ENCODE results near the gene ACACA.

DNA sequence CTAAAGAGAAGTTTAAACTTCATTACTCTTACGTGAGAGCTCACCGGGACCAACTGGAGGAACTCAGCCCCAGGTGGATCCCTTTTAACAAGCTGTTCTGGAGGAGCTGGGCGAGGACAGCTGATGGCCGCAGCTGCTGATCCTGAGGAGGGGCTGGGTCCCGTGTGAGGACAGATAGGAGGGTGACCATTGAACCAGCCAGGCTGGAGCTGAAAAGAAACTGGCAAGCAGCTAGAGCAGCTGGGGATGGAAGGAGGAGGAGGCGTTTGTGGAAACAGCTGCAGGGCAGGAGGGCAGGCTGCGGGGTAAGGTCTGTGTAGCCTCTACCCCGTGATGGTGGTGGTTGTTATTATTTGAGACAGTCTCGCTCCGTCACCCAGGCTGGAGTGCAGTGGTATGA lies 338.4 kb downstream of the ACACA start:
- TF ChIP-seq, protein P1, sequence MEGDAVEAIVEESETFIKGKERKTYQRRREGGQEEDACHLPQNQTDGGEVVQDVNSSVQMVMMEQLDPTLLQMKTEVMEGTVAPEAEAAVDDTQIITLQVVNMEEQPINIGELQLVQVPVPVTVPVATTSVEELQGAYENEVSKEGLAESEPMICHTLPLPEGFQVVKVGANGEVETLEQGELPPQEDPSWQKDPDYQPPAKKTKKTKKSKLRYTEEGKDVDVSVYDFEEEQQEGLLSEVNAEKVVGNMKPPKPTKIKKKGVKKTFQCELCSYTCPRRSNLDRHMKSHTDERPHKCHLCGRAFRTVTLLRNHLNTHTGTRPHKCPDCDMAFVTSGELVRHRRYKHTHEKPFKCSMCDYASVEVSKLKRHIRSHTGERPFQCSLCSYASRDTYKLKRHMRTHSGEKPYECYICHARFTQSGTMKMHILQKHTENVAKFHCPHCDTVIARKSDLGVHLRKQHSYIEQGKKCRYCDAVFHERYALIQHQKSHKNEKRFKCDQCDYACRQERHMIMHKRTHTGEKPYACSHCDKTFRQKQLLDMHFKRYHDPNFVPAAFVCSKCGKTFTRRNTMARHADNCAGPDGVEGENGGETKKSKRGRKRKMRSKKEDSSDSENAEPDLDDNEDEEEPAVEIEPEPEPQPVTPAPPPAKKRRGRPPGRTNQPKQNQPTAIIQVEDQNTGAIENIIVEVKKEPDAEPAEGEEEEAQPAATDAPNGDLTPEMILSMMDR (IDR thresholded peaks at IDR 0.05): no peak
- TF ChIP-seq POLR2A (IDR thresholded peaks at IDR 0.05): no peak

All from adrenal gland (tissue), 5 donors.